Measurements from ENCODE around the gene TMEM141.
"Not testable (repeated sequence)": the region's sequence is repeated elsewhere in the genome, so short reads cannot be mapped to it uniquely, and the experiment has no call there.

TMEM141 gene

GRCh38 chr9:136762221-136762691 lies 28.9 kb upstream of the TMEM141 start:
- no peak for TF ChIP-seq CTCF (IDR thresholded peaks at IDR 0.05; ENCODE audit: low read depth, low read length)
- DNase-seq (ENCODE audit: extremely low read depth, low read depth): no peak

GRCh38 chr9:136762915-136763648 lies 28.1 kb upstream of the TMEM141 start:
- TF ChIP-seq CTCF (IDR thresholded peaks at IDR 0.05; ENCODE audit: low read depth, low read length): no peak
- DNase-seq (ENCODE audit: extremely low read depth, low read depth): no peak

GRCh38 chr9:136763649-136764035 lies 27.5 kb upstream of the TMEM141 start:
- TF ChIP-seq CTCF (IDR thresholded peaks at IDR 0.05; ENCODE audit: low read depth, low read length): no peak
- no peak for DNase-seq (ENCODE audit: extremely low read depth, low read depth)

GRCh38 chr9:136764301-136764891 lies 26.7 kb upstream of the TMEM141 start, which contains the start of gene LCN15:
Gene LCN15 (minus strand): TSS chr9:136764518. CDS start chr9:136764488, 30 bp downstream.
- TF ChIP-seq CTCF (IDR thresholded peaks at IDR 0.05; ENCODE audit: low read depth, low read length): no peak
- no peak for DNase-seq (ENCODE audit: extremely low read depth, low read depth)

- no peak for TF ChIP-seq CTCF (IDR thresholded peaks at IDR 0.05; ENCODE audit: low read depth, low read length)
- no peak for DNase-seq (ENCODE audit: extremely low read depth, low read depth)
Observed at GRCh38 chr9:136765041-136765440, 26.1 kb upstream of the TMEM141 start.

- not testable (repeated sequence) for DNase-seq (ENCODE audit: extremely low read depth, low read depth)
Observed at GRCh38 chr9:136765745-136766409, 25.3 kb upstream of the TMEM141 start.

GRCh38 chr9:136766410-136767120 lies 24.6 kb upstream of the TMEM141 start:
- peak; percentile 16 for TF ChIP-seq CTCF (IDR thresholded peaks at IDR 0.05; ENCODE audit: low read depth, low read length)
- not testable (repeated sequence) for DNase-seq (ENCODE audit: extremely low read depth, low read depth)
